Endothelial cell of umbilical vein (primary cell): ENCODE measurements around the gene ITGB1. TPM values are rescaled to one million over a fixed set of nuclear protein-coding genes. Genes with fewer than 3 reads are reported as not detected.

ENCODE experiments used
- BruUV-seq: library from RNA; stranded (reverse); fragments of 400-500 nt; replicated peaks from 2 replicates; lab custom pipeline; 2021; lab: Mats Ljungman, UMichigan
- CTCF ChIA-PET: fragments of 300-600, 350-600 bp; sonication (Branson Sonifier 250); formaldehyde crosslinking; loops from one replicate; lab custom pipeline; 2021; ENCODE audit warnings: antibody characterized with exemption, inconsistent platforms; lab: Charles Lee
- POLR2A ChIA-PET: fragments of 300-600, 350-600 bp; sonication (Branson Sonifier 250); formaldehyde crosslinking; loops from one replicate; lab custom pipeline; 2021; ENCODE audit warnings: antibody characterized with exemption, inconsistent platforms; lab: Charles Lee
- DNase-seq: peaks from one replicate; pipeline ENCODE4 v3.0.0-alpha.2; 2011; ENCODE audit warnings: low read depth, low spot score
- FAIRE-seq: peaks from 2 replicates; lab custom pipeline; 2011; peaks lifted over from hg19 to GRCh38; lab: Jason Lieb, UNC
- H2AFZ ChIP-seq: 2 replicates; pipeline ENCODE4 v1.6.0; 2012; ENCODE audit warnings: low read depth, low read length, control low read depth, inconsistent platforms
- H3K27ac ChIP-seq: 2 replicates; pipeline ENCODE4 v1.5.1; 2011; ENCODE audit warnings: low read depth, mild to moderate bottlenecking, control low read depth, low read length, moderate library complexity; ENCODE audit not compliant: insufficient read depth
- H3K27me3 ChIP-seq, 2 experiments: 2 replicates each; pipeline versions ENCODE4 v1.6.0 to v1.6.1; 2011; ENCODE audit warnings: low read length in 2 of 2, mixed read lengths in 1 of 2; ENCODE audit not compliant: control insufficient read depth in 2 of 2, insufficient read depth in 2 of 2
- H3K36me3 ChIP-seq, 2 experiments: 2 replicates in 1 of 2; 3 replicates in 1 of 2; pipeline ENCODE4 v1.5.1; 2011; ENCODE audit warnings: low read length in 2 of 2, mild to moderate bottlenecking in 1 of 2, moderate library complexity in 1 of 2; ENCODE audit not compliant: control insufficient read depth in 2 of 2, insufficient read depth in 2 of 2; ENCODE audit errors: extremely low read depth in 1 of 2
- H3K4me1 ChIP-seq: 3 replicates; pipeline ENCODE4 v1.5.1; 2011; ENCODE audit warnings: mild to moderate bottlenecking, low read length; ENCODE audit not compliant: control insufficient read depth, insufficient read depth; ENCODE audit errors: extremely low read depth
- H3K4me2 ChIP-seq: 2 replicates; pipeline ENCODE4 v1.6.1; 2011; ENCODE audit warnings: low read length, control low read depth, mixed read lengths; ENCODE audit not compliant: insufficient read depth
- H3K4me3 ChIP-seq, 3 experiments: fragments of 200-600 bp in 1 of 3; sonication (generic), shearing (Covaris generic) in 1 of 3; replicated peaks in 1 of 3; 2 replicates each; pipeline ENCODE4 v1.5.1; 2011 to 2016; ENCODE audit warnings: control low read depth in 3 of 3, low read length in 3 of 3, mild to moderate bottlenecking in 2 of 3, inconsistent platforms in 1 of 3, low read depth in 1 of 3, moderate library complexity in 1 of 3; ENCODE audit not compliant: insufficient read depth in 1 of 3
- H3K79me2 ChIP-seq: 2 replicates; pipeline ENCODE4 v1.6.0; 2012; ENCODE audit warnings: low read length, inconsistent platforms; ENCODE audit not compliant: control insufficient read depth, insufficient read depth
- H3K9ac ChIP-seq: replicated peaks from 2 replicates; pipeline ENCODE3; 2011; ENCODE audit warnings: low read length, control low read depth; ENCODE audit not compliant: insufficient read depth; ENCODE audit errors: extremely low read depth
- H3K9me1 ChIP-seq: replicated peaks from 3 replicates; pipeline ENCODE4 v1.6.0; 2011; ENCODE audit warnings: mild to moderate bottlenecking, low read length; ENCODE audit not compliant: control insufficient read depth, insufficient read depth; ENCODE audit errors: extremely low read depth
- H3K9me3 ChIP-seq: replicated peaks from 2 replicates; pipeline ENCODE4 v1.5.1; 2012; ENCODE audit warnings: low read length, inconsistent platforms; ENCODE audit not compliant: control insufficient read depth, insufficient read depth
- H4K20me1 ChIP-seq: replicated peaks from 2 replicates; pipeline ENCODE3; 2011; ENCODE audit warnings: mild to moderate bottlenecking, low read length; ENCODE audit not compliant: control insufficient read depth, insufficient read depth; ENCODE audit errors: extremely low read depth
- CTCF ChIP-seq, 2 donors: IDR thresholded peaks; 1 replicate in 1 of 2; 2 replicates in 1 of 2; pipeline ENCODE4 v1.5.1; 2011; ENCODE audit warnings: low read length in 2 of 2, mild to moderate bottlenecking in 2 of 2, moderate library complexity in 2 of 2, control low read depth in 1 of 2, inconsistent platforms in 1 of 2, low read depth in 1 of 2; ENCODE audit not compliant: insufficient read depth in 1 of 2; ENCODE audit errors: extremely low read depth in 1 of 2
- EZH2 ChIP-seq: IDR thresholded peaks from 2 replicates; pipeline ENCODE4 v1.6.1; 2012; ENCODE audit warnings: borderline replicate concordance, low read depth, mild to moderate bottlenecking, moderate library complexity, low read length, inconsistent platforms; ENCODE audit not compliant: severe bottlenecking
- GATA2 ChIP-seq: IDR thresholded peaks from 2 replicates; pipeline ENCODE4 v1.7.0; 2011; ENCODE audit warnings: low read depth, mild to moderate bottlenecking, moderate library complexity, mixed read lengths, low read length; ENCODE audit not compliant: insufficient read length, insufficient read depth
- JUN ChIP-seq: IDR thresholded peaks from 2 replicates; pipeline ENCODE4 v1.6.1; 2011; ENCODE audit warnings: borderline replicate concordance, low read depth; ENCODE audit not compliant: insufficient read length, insufficient read depth
- MAX ChIP-seq: IDR thresholded peaks from 2 replicates; pipeline ENCODE4 v1.6.1; 2011; ENCODE audit not compliant: insufficient read depth, insufficient read length
- MYC ChIP-seq: IDR thresholded peaks from one replicate; pipeline ENCODE4 v1.6.1; 2011; ENCODE audit warnings: mild to moderate bottlenecking, low read depth, low read length
- POLR2A ChIP-seq: IDR thresholded peaks from 2 replicates; pipeline ENCODE4 v1.6.1; 2012; ENCODE audit warnings: low read depth, mild to moderate bottlenecking, control low read depth, low read length
- POLR2AphosphoS5 ChIP-seq: IDR thresholded peaks from 2 replicates; pipeline ENCODE4 v1.6.1; 2012; ENCODE audit warnings: low read depth, mild to moderate bottlenecking, control low read depth, low read length, moderate library complexity; ENCODE audit not compliant: insufficient read depth
- dilution Hi-C: fragments of 300-500 bp; cut with MboI; formaldehyde crosslinking; loops from one replicate; pipeline ENCODE4 v1.15.0; 2019; ENCODE audit warnings: low sequenced_read_pairs; ENCODE audit not compliant: extremely low pct_ligation_motif_present
- intact Hi-C: fragments of 100-400 bp; cut with micrococcal nuclease; formaldehyde crosslinking; loops from one replicate; pipeline ENCODE4 v1.10.0; 2022
- polyA plus RNA-seq, 4 experiments: library from polyadenylated mRNA; depleted of rRNA in 3 of 4; stranded (reverse) in 3 of 4; unstranded in 1 of 4; fragments of >200 nt; gene quantifications; 2 replicates each; pipeline versions ENCODE4 v1.2.1 to v1.2.3, GENCODE V29; 2011 to 2012; ENCODE audit warnings: missing spikeins in 1 of 4
- total RNA-seq: library from RNA; stranded (reverse); gene quantifications from 2 replicates; pipeline ENCODE4 v1.2.3, GENCODE V29; 2021

ITGB1 gene
- total and polyA plus RNA-seq, 2 donors (not counting 3 experiments of a cell fraction or from before 2014, with no cell fraction given), result 424 to 1,147 TPM

GRCh38 chr10:32939296-32940111, 18.5 kb downstream of the ITGB1 start:
- FAIRE-seq (no peak), DNase-seq (no peak)
- no peak overlapping the region for H3K9ac ChIP-seq
- H4K20me1 ChIP-seq, result peaks cover 15% of the 10 kb centered on the region
- dilution Hi-C loops, result no loop called here
- no peaks in the 10 kb centered on the region for H3K9me1 ChIP-seq
- peaks cover 100% of the 10 kb centered on the region for H3K79me2 ChIP-seq
- no TSS peak for BruUV-seq
- H3K36me3 ChIP-seq, result peaks cover 0 to 14% of the 10 kb centered on the region in 2 experiments
- TF ChIP-seq MAX, result no peak
- TF ChIP-seq JUN, result no peak
- no peak for TF ChIP-seq GATA2
- no peak for TF ChIP-seq POLR2AphosphoS5
- no peak for TF ChIP-seq MYC
- TF ChIP-seq CTCF (IDR thresholded peaks at IDR 0.05; ENCODE audit: extremely low read depth in 1 of 2, insufficient read depth in 1 of 2, low read depth in 1 of 2, low read length in 2 of 2), result no peak
- no peak for TF ChIP-seq POLR2A
- TF ChIP-seq EZH2, result no peak
- CTCF ChIA-PET, result interaction anchor here (0.6 to 3.8 kb wide), 7 partner anchors 8 to 558 kb away, joined by 3 to 27 read pairs (median 4); no protein-coding TSS in a partner anchor
- peaks cover 49% of the 10 kb centered on the region for H3K4me1 ChIP-seq
- no peak overlapping the region for H3K27ac ChIP-seq
- no peak overlapping the region for H3K4me2 ChIP-seq
- no peak overlapping the region for H3K4me3 ChIP-seq
- intact Hi-C loops, result loop anchor here (2.0 kb wide), 1 partner anchor 41 kb away; no protein-coding TSS in a partner anchor
- H3K9me3 ChIP-seq, result no peaks in the 10 kb centered on the region
- H2AFZ ChIP-seq, result no peak overlapping the region
- POLR2A ChIA-PET, result interaction anchor here (1.6 kb wide), 1 partner anchor 41 kb away, joined by 6 read pairs; no protein-coding TSS in a partner anchor
- no peaks in the 10 kb centered on the region for H3K27me3 ChIP-seq
